ENCODE results near the gene ILRUN.
"Not testable (repeated sequence)": the region's sequence is repeated elsewhere in the genome, so short reads cannot be mapped to it uniquely, and the experiment has no call there.

DNA sequence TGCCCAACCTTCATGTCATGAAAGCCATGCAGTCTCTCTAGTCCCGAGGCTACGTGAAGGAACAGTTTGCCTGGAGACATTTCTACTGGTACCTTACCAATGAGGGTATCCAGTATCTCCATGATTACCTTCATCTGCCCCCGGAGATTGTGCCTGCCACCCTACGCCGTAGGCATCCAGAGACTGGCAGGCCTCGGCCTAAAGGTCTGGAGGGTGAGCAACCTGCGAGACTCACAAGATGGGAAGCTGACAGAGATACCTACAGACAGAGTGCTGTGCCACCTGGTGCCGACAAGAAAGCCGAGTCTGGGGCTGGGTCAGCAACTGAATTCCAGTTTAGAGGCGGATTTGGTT lies 47.7 kb upstream of the ILRUN start:
- TF ChIP-seq, protein P1, sequence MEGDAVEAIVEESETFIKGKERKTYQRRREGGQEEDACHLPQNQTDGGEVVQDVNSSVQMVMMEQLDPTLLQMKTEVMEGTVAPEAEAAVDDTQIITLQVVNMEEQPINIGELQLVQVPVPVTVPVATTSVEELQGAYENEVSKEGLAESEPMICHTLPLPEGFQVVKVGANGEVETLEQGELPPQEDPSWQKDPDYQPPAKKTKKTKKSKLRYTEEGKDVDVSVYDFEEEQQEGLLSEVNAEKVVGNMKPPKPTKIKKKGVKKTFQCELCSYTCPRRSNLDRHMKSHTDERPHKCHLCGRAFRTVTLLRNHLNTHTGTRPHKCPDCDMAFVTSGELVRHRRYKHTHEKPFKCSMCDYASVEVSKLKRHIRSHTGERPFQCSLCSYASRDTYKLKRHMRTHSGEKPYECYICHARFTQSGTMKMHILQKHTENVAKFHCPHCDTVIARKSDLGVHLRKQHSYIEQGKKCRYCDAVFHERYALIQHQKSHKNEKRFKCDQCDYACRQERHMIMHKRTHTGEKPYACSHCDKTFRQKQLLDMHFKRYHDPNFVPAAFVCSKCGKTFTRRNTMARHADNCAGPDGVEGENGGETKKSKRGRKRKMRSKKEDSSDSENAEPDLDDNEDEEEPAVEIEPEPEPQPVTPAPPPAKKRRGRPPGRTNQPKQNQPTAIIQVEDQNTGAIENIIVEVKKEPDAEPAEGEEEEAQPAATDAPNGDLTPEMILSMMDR (IDR thresholded peaks at IDR 0.05 in 8 of 11, conservative IDR thresholded peaks at IDR 0.05 in 3 of 11) = not testable (repeated sequence)
- TF ChIP-seq POLR2AphosphoS5, POLR2A (IDR thresholded peaks at IDR 0.05): not testable (repeated sequence)

Measured in spleen (tissue), 7 donors.